HG03520 (cell line): Measurements from ENCODE around the gene GANAB.

Experiments
- ATAC-seq: cut with Tn5 transposase; IDR thresholded peaks from one replicate; pipeline ENCODE4 v1.9.1; 2021; ENCODE audit warnings: mild to moderate bottlenecking, moderate library complexity; ENCODE audit not compliant: unreplicated experiment

The GANAB gene

DNA sequence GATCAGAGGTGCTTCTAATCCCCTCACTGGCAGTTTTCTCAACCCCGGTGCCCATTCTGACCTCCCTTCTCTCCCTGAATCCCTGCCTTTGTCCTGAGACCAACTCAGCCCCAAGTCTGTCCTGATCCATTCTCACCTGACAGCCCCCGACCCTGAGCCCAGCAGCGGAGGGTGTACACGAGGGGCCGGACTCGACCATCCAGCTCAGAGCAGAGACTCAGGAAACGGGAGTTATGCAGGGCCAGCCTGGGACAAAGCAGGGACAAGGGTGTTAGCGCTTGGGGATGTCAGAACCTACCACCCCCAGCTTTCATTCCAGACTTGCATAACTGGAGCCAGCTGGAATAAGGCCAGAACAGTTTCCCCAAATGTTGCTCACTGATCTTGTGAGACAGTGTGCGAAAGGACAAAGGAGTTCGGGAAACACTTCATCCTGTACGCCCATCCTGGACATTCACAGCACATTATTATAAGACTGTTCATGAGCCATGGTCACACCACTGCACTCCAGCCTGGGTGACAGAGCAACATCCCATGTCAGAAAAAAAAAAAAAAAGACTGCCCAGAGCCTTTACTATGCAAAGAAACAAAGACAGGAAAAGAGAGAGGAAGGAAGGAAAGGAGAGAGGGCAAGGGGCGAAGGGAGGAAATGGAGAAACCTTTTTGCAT is 69.2 kb downstream of the GANAB start:
- ATAC-seq, result no peak

GRCh38 chr11:62575837-62576236 is 70.6 kb downstream of the GANAB start:
- ATAC-seq, result no peak

GRCh38 chr11:62575156-62575555 is 71.3 kb downstream of the GANAB start:
- ATAC-seq, result no peak
